GM18498 (cell line): ENCODE data around the gene EPHB4.
"Not testable (repeated sequence)": the region's sequence is repeated elsewhere in the genome, so short reads cannot be mapped to it uniquely, and the experiment has no call there.

Experiments used
- ATAC-seq: cut with Tn5 transposase; IDR thresholded peaks from one replicate; pipeline ENCODE4 v1.9.1; 2021; ENCODE audit warnings: mild to moderate bottlenecking, moderate library complexity; ENCODE audit not compliant: unreplicated experiment

The EPHB4 gene

GRCh38 chr7:100823140-100823525 lies 4.2 kb downstream of the EPHB4 start:
- no peak for ATAC-seq

- ATAC-seq, result no peak
Measured at GRCh38 chr7:100822236-100823139, 4.8 kb downstream of the EPHB4 start.

GRCh38 chr7:100819586-100819985 lies 7.7 kb downstream of the EPHB4 start:
- no peak for ATAC-seq

- ATAC-seq, result no peak
Measured at GRCh38 chr7:100818825-100819224, 8.5 kb downstream of the EPHB4 start.

GRCh38 chr7:100818366-100818765 lies 9.0 kb downstream of the EPHB4 start:
- no peak for ATAC-seq

GRCh38 chr7:100817097-100817496 lies 10.2 kb downstream of the EPHB4 start:
- ATAC-seq, result no peak

GRCh38 chr7:100816515-100816914 lies 10.8 kb downstream of the EPHB4 start:
- not testable (repeated sequence) for ATAC-seq

- no peak for ATAC-seq
Measured at GRCh38 chr7:100812729-100813128, 14.6 kb downstream of the EPHB4 start.

- no peak for ATAC-seq
Measured at GRCh38 chr7:100811480-100811879, 15.8 kb downstream of the EPHB4 start.

- no peak for ATAC-seq
Measured at GRCh38 chr7:100808354-100808875, 18.9 kb downstream of the EPHB4 start.

- not testable (repeated sequence) for ATAC-seq
Measured at GRCh38 chr7:100806883-100807282, 20.4 kb downstream of the EPHB4 start.

- ATAC-seq, result no peak
Measured at GRCh38 chr7:100806276-100806675, 21.0 kb downstream of the EPHB4 start.

- no peak for ATAC-seq
Measured at GRCh38 chr7:100804681-100805431, 22.5 kb downstream of the EPHB4 start.

- peak; percentile 99 for ATAC-seq
Measured at GRCh38 chr7:100803398-100804161, 23.7 kb downstream of the EPHB4 start.

- no peak for ATAC-seq
Measured at GRCh38 chr7:100802951-100803350, 24.4 kb downstream of the EPHB4 start.

GRCh38 chr7:100801833-100802568 lies 25.3 kb downstream of the EPHB4 start:
- ATAC-seq, result no peak

GRCh38 chr7:100799037-100799896 lies 28.1 kb downstream of the EPHB4 start:
- no peak for ATAC-seq

GRCh38 chr7:100794741-100795140 lies 32.6 kb downstream of the EPHB4 start:
- ATAC-seq, result no peak
